ENCODE data around the gene HOXC10.
A peak's percentile ranks its signal among the peaks of the same experiment; 100 is the strongest.

GRCh38 chr12:54034785-54035310 is 49.9 kb downstream of the HOXC10 start:
- TF ChIP-seq EZH2 (IDR thresholded peaks at IDR 0.05; ENCODE audit: low read depth, unreplicated experiment) (peak; percentile 73), CTCF (conservative IDR thresholded peaks at IDR 0.05; ENCODE audit: low read depth in 2 of 2) (no peak)

All from GM23338 (cell line).